ENCODE measurements around the gene HSFX3. TPM values are rescaled to one million over a fixed set of nuclear protein-coding genes. Genes with fewer than 3 reads are reported as not detected.
"Not testable (repeated sequence)": the region's sequence is repeated elsewhere in the genome, so short reads cannot be mapped to it uniquely, and the experiment has no call there.

Gene HSFX3
- total and polyA plus RNA-seq, 2 experiments from 2014 or later, result not detected

DNA sequence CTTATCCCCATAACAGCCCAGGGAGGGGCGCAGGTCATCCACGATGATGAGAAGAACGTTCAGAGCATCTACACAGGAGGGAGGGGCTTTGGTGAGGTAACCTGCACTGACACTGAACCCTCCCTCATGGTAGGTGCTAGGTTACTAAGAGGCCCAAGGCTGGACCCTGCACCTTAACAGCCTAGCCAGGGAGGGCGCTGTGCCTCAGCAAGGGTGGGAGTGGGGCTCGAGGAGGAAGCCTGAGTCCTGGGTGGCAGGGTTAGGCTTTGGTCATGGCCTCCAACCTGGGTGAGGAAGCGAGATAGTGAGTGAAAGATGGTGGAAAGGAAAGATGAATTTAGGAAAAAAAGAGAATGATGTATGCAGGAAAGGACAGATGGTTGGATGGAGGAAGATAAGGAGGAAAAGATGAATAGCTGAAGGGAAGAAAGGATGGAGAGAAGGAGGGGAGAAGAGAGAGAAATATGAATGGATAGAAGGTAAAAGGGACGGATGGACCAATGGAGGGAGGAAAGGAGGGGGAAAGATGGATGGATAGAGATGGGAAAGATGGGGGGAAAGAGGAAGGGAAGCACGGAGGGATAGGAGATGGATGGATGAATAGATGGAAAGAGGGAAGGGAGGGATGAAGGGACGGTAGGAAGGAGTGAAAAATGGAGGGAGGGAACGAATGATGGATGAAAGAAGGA is 45.4 kb downstream of the HSFX3 start:
- H3K4me1 Mint-ChIP-seq, result peaks cover 13% of the 10 kb centered on the region; the same call in 2 of the 3 replicates
- no peaks in the 10 kb centered on the region for H3K79me2 ChIP-seq (replicated peaks; ENCODE audit: insufficient read depth)
- no peaks in the 10 kb centered on the region for H3K27me3 ChIP-seq (ENCODE audit: insufficient read depth)
- DNase-seq (ENCODE audit: low spot score), result peak; percentile 56
- peak overlapping the region; percentile 70 for H3K27ac Mint-ChIP-seq
- H3K36me3 ChIP-seq (ENCODE audit: insufficient read depth), result no peaks in the 10 kb centered on the region
- H4K20me1 ChIP-seq (replicated peaks; ENCODE audit: insufficient read depth), result no peaks in the 10 kb centered on the region
- ATAC-seq, result peak; percentile 75
- H3K4me2 ChIP-seq, result peak overlapping the region; percentile 70
- TF ChIP-seq, protein P1, sequence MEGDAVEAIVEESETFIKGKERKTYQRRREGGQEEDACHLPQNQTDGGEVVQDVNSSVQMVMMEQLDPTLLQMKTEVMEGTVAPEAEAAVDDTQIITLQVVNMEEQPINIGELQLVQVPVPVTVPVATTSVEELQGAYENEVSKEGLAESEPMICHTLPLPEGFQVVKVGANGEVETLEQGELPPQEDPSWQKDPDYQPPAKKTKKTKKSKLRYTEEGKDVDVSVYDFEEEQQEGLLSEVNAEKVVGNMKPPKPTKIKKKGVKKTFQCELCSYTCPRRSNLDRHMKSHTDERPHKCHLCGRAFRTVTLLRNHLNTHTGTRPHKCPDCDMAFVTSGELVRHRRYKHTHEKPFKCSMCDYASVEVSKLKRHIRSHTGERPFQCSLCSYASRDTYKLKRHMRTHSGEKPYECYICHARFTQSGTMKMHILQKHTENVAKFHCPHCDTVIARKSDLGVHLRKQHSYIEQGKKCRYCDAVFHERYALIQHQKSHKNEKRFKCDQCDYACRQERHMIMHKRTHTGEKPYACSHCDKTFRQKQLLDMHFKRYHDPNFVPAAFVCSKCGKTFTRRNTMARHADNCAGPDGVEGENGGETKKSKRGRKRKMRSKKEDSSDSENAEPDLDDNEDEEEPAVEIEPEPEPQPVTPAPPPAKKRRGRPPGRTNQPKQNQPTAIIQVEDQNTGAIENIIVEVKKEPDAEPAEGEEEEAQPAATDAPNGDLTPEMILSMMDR (conservative IDR thresholded peaks at IDR 0.05; ENCODE audit: low read depth in 2 of 2), result peak; percentile 53 to 68
- TF ChIP-seq, protein P2, sequence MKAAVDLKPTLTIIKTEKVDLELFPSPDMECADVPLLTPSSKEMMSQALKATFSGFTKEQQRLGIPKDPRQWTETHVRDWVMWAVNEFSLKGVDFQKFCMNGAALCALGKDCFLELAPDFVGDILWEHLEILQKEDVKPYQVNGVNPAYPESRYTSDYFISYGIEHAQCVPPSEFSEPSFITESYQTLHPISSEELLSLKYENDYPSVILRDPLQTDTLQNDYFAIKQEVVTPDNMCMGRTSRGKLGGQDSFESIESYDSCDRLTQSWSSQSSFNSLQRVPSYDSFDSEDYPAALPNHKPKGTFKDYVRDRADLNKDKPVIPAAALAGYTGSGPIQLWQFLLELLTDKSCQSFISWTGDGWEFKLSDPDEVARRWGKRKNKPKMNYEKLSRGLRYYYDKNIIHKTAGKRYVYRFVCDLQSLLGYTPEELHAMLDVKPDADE (IDR thresholded peaks at IDR 0.05), result no peak
- peak overlapping the region; percentile 48 for H3K4me3 ChIP-seq
- H3K9me2 ChIP-seq (ENCODE audit: insufficient read depth), result no peaks in the 10 kb centered on the region
- H3K4me1 ChIP-seq (ENCODE audit: insufficient read depth), result no peaks in the 10 kb centered on the region
- H3K9me3 Mint-ChIP-seq, result no peaks in the 10 kb centered on the region; the same call in 2 of the 3 replicates
- H3K27me3 Mint-ChIP-seq (ENCODE audit: insufficient read depth, low read depth, poor library complexity), result no peaks in the 10 kb centered on the region
- H3K4me3 Mint-ChIP-seq, result peak overlapping the region; percentile 78
- H3K27ac ChIP-seq (ENCODE audit: low read depth), result no peak overlapping the region
- H3K36me3 Mint-ChIP-seq (ENCODE audit: low read depth), result peaks cover 3% of the 10 kb centered on the region; the same call in 2 of the 3 replicates
- H2AFZ ChIP-seq, result no peak overlapping the region
- H3F3A ChIP-seq (replicated peaks; ENCODE audit: low read depth), result no peaks in the 10 kb centered on the region

DNA sequence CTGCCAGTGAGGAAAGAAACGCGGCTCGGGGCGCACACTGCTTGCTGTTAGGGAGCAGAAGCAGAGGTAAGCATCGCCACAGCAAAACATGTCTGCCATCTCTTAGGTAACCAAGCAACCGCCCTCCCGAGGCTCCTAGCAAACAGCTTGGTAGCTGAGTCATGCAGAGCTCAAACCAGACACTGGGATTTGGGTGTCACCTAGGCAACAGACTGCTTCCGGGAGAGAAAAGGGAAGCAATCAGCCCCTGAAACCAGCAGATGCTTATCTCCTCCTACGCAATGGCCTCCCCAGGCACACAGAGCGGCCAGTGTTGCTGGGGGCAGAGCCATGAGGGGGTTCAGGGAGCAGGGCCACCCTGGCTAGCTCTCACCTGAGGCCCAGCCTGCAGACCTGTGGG is 46.3 kb downstream of the HSFX3 start:
- H4K20me1 ChIP-seq (replicated peaks; ENCODE audit: insufficient read depth); H3K27ac ChIP-seq (ENCODE audit: low read depth); H3K4me1 ChIP-seq (ENCODE audit: insufficient read depth); H3K36me3 ChIP-seq (ENCODE audit: insufficient read depth); H3K79me2 ChIP-seq (replicated peaks; ENCODE audit: insufficient read depth); H3K9me3 Mint-ChIP-seq; H2AFZ ChIP-seq; H3K27me3 ChIP-seq (ENCODE audit: insufficient read depth); H3K36me3 Mint-ChIP-seq (ENCODE audit: low read depth); H3K4me3 Mint-ChIP-seq; H3K27me3 Mint-ChIP-seq (ENCODE audit: insufficient read depth, low read depth, poor library complexity); H3K4me2 ChIP-seq; H3K9me2 ChIP-seq (ENCODE audit: insufficient read depth); H3F3A ChIP-seq (replicated peaks; ENCODE audit: low read depth); H3K4me3 ChIP-seq; H3K27ac Mint-ChIP-seq: not testable (repeated sequence)
- ATAC-seq (peak; percentile 9), DNase-seq (ENCODE audit: low spot score) (peak; percentile 20)
- H3K4me1 Mint-ChIP-seq, result peaks cover 13% of the 10 kb centered on the region; the same call in 2 of the 3 replicates

DNA sequence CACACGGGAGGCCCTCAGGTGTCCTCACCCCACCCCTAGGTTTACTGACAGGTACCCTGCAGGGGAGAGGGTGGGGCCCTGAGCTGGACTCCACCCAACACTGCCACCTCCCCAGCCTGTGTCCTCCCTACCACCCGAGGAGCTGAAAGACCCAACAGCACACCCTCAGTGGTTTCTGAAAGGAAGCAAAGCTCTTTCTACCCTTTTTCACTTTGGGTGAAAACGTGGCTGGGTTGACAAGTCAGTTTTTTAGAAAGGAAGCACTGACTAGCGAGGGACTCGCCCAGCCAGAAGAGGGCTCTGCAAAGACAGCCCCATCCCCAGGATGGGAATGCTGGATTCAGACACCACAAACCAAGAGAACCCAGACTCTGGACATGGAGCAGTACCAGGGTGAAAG is 46.8 kb downstream of the HSFX3 start:
- H3F3A ChIP-seq (replicated peaks; ENCODE audit: low read depth); H3K36me3 ChIP-seq (ENCODE audit: insufficient read depth); H3K27me3 ChIP-seq (ENCODE audit: insufficient read depth); ATAC-seq; DNase-seq (ENCODE audit: low spot score); H3K4me3 Mint-ChIP-seq; H4K20me1 ChIP-seq (replicated peaks; ENCODE audit: insufficient read depth); H3K4me2 ChIP-seq; H3K9me2 ChIP-seq (ENCODE audit: insufficient read depth); H3K27ac Mint-ChIP-seq; H3K4me3 ChIP-seq; H2AFZ ChIP-seq; H3K4me1 ChIP-seq (ENCODE audit: insufficient read depth); H3K79me2 ChIP-seq (replicated peaks; ENCODE audit: insufficient read depth); H3K36me3 Mint-ChIP-seq (ENCODE audit: low read depth); H3K27ac ChIP-seq (ENCODE audit: low read depth); H3K9me3 Mint-ChIP-seq; H3K27me3 Mint-ChIP-seq (ENCODE audit: insufficient read depth, low read depth, poor library complexity): not testable (repeated sequence)
- peaks cover 13% of the 10 kb centered on the region; the same call in 2 of the 3 replicates for H3K4me1 Mint-ChIP-seq
